Measurements from ENCODE around the gene TKT. TPM values are rescaled to one million over a fixed set of nuclear protein-coding genes. Genes with fewer than 3 reads are reported as not detected.
A peak's percentile ranks its signal among the peaks of the same experiment; 100 is the strongest.

Gene TKT
- polyA plus RNA-seq, 1 experiment = 220 TPM

- ChIA-PET CTCF (interaction anchor here (1.1 to 1.4 kb wide), 3 partner anchors 11 to 116 kb away, joined by 3 to 6 read pairs (median 3); no protein-coding TSS in a partner anchor), POLR2A (no interaction called here)
- Histone ChIP-seq H3K9me3 (ENCODE audit: control insufficient read depth, insufficient read depth, low read length) (no peaks in the 10 kb centered on the region), H3K4me3 (ENCODE audit: low read depth, low read length) (no peak overlapping the region), H3K27ac (ENCODE audit: low read depth, low read length) (no peak overlapping the region), H3K27me3 (ENCODE audit: control insufficient read depth, insufficient read depth, low read length) (no peaks in the 10 kb centered on the region)
- TF ChIP-seq, protein P1, sequence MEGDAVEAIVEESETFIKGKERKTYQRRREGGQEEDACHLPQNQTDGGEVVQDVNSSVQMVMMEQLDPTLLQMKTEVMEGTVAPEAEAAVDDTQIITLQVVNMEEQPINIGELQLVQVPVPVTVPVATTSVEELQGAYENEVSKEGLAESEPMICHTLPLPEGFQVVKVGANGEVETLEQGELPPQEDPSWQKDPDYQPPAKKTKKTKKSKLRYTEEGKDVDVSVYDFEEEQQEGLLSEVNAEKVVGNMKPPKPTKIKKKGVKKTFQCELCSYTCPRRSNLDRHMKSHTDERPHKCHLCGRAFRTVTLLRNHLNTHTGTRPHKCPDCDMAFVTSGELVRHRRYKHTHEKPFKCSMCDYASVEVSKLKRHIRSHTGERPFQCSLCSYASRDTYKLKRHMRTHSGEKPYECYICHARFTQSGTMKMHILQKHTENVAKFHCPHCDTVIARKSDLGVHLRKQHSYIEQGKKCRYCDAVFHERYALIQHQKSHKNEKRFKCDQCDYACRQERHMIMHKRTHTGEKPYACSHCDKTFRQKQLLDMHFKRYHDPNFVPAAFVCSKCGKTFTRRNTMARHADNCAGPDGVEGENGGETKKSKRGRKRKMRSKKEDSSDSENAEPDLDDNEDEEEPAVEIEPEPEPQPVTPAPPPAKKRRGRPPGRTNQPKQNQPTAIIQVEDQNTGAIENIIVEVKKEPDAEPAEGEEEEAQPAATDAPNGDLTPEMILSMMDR (IDR thresholded peaks at IDR 0.05; ENCODE audit: low read depth, low read length) = no peak
- DNase-seq (ENCODE audit: low read depth, low spot score) = no peak
Measured at GRCh38 chr3:53230789-53231188, 25.0 kb downstream of the TKT start.

- no peak overlapping the region for H3K27ac ChIP-seq (ENCODE audit: low read depth, low read length)
- CTCF ChIA-PET = interaction anchor here (1.1 to 2.2 kb wide), 3 partner anchors 10 to 32 kb away, joined by 3 to 9 read pairs (median 6); no protein-coding TSS in a partner anchor
- no peak for DNase-seq (ENCODE audit: low read depth, low spot score)
- H3K9me3 ChIP-seq (ENCODE audit: control insufficient read depth, insufficient read depth, low read length) = no peaks in the 10 kb centered on the region
- TF ChIP-seq, protein P1 (IDR thresholded peaks at IDR 0.05; ENCODE audit: low read depth, low read length) = 0 out of 2 replicates have a peak, but pooled peaks have one; percentile 12
- H3K4me3 ChIP-seq (ENCODE audit: low read depth, low read length) = no peak overlapping the region
- H3K27me3 ChIP-seq (ENCODE audit: control insufficient read depth, insufficient read depth, low read length) = no peaks in the 10 kb centered on the region
- POLR2A ChIA-PET = no interaction called here
Measured at GRCh38 chr3:53230041-53230621, 25.7 kb downstream of the TKT start.

DNA sequence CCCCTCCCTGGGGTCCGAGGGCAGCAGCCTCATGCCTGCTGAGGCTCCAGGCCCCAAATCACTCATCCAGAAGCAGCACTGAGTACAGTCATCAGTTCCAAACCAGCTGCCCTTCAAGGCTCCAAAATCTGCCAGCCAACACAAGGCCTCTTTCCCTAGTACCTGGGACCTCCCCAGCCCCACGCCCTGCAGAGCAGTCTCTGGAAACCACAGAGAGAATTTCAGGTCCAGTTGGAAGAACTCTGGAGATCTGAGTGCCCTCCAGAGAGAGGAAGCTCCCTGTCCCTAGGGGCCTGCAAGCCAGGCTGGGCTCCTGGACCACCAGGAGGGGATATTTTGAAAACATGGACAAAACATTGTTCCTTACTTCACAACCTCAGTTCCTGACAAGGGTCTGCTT, 26.2 kb downstream of the TKT start:
- Histone ChIP-seq H3K27me3 (ENCODE audit: control insufficient read depth, insufficient read depth, low read length) (no peaks in the 10 kb centered on the region), H3K9me3 (ENCODE audit: control insufficient read depth, insufficient read depth, low read length) (no peaks in the 10 kb centered on the region)

DNA sequence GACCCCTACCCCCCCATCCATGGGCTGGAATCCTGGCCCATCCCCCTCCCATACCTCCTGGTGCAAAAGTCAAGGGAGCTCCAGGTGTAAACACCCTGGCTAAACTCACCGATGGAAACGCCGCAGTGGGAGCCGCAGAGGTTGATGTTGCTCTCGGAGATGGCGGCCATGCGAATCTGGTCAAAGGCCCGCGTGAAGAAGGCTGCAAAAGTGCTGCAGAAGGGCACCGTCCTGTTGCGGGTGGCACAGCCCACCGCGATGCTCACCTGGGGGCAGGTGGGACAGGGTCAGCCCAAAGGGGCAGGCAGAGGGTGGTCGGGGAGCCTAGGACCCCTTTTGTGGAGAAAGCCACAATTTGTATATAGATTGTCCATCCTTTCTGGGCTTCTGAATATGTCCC, 26.7 kb downstream of the TKT start:
- H3K27me3 ChIP-seq (ENCODE audit: control insufficient read depth, insufficient read depth, low read length) = no peaks in the 10 kb centered on the region
- CTCF ChIA-PET = interaction anchor here (2.2 kb wide), 1 partner anchor 9 kb away, joined by 9 read pairs; no protein-coding TSS in a partner anchor
- TF ChIP-seq, protein P1 (IDR thresholded peaks at IDR 0.05; ENCODE audit: low read depth, low read length) = no peak
- POLR2A ChIA-PET = no interaction called here
- H3K27ac ChIP-seq (ENCODE audit: low read depth, low read length) = peak overlapping the region; percentile 11
- H3K4me3 ChIP-seq (ENCODE audit: low read depth, low read length) = no peak overlapping the region
- H3K9me3 ChIP-seq (ENCODE audit: control insufficient read depth, insufficient read depth, low read length) = no peaks in the 10 kb centered on the region
- DNase-seq (ENCODE audit: low read depth, low spot score) = no peak

More for the DNA sequence above, 26.2 kb downstream of the TKT start:
- DNase-seq (ENCODE audit: low read depth, low spot score) = no peak
- ChIA-PET POLR2A (no interaction called here), CTCF (interaction anchor here (2.2 kb wide), 1 partner anchor 9 kb away, joined by 9 read pairs; no protein-coding TSS in a partner anchor)
- TF ChIP-seq, protein P1 (IDR thresholded peaks at IDR 0.05; ENCODE audit: low read depth, low read length) = no peak
- Histone ChIP-seq H3K27ac (ENCODE audit: low read depth, low read length) (no peak overlapping the region), H3K4me3 (ENCODE audit: low read depth, low read length) (no peak overlapping the region)

All from AG04450 (cell line).